PC-3 (cell line): Measurements from ENCODE around the gene COL1A2. TPM values are rescaled to one million over a fixed set of nuclear protein-coding genes. Genes with fewer than 3 reads are reported as not detected.

ENCODE experiments used
- ATAC-seq: fragments of 200-7000 bp; cut with Tn5 transposase; 2 replicates; pipeline ENCODE4 v1.9.1; 2020; ENCODE audit warnings: mild to moderate bottlenecking, moderate library complexity
- BruUV-seq: library from RNA; stranded (reverse); fragments of 400-500 nt; replicated peaks from 2 replicates; lab custom pipeline; 2021; lab: Mats Ljungman, UMichigan
- CTCF ChIA-PET: fragments of 300-600 bp; sonication (Branson Sonifier 250); formaldehyde crosslinking; loops from one replicate; lab custom pipeline; 2022; ENCODE audit warnings: antibody characterized with exemption; lab: Charles Lee
- POLR2A ChIA-PET: fragments of 300-600 bp; sonication (Branson Sonifier 250); formaldehyde crosslinking; loops from one replicate; lab custom pipeline; 2022; ENCODE audit warnings: antibody characterized with exemption; ENCODE audit not compliant: unreplicated experiment; lab: Charles Lee
- DNase-seq: peaks from one replicate; pipeline ENCODE4 v3.0.0-alpha.2; 2015
- H2AFZ ChIP-seq: fragments of 300-600 bp; sonication (generic); 2 replicates; pipeline ENCODE4 v1.6.0; 2016; ENCODE audit warnings: antibody characterized with exemption, low read length
- H3F3A ChIP-seq: fragments of 300-600 bp; sonication (generic); one replicate; pipeline ENCODE4 v1.6.0; 2017; ENCODE audit warnings: antibody characterized with exemption, low read length, control low read depth, mild to moderate bottlenecking; ENCODE audit not compliant: unreplicated experiment
- H3K27ac ChIP-seq: fragments of 300-600 bp; sonication (generic); 2 replicates; pipeline ENCODE4 v1.5.1; 2016; ENCODE audit warnings: mild to moderate bottlenecking, low read length
- H3K27me3 ChIP-seq: fragments of 300-600 bp; sonication (generic); 2 replicates; pipeline ENCODE4 v1.6.1; 2016; ENCODE audit warnings: low read length, mixed read lengths
- H3K36me3 ChIP-seq: fragments of 300-600 bp; sonication (generic); 2 replicates; pipeline ENCODE4 v1.6.1; 2016; ENCODE audit warnings: low read depth, mixed run types, low read length, mixed read lengths
- H3K4me1 ChIP-seq: fragments of 300-600 bp; sonication (generic); 2 replicates; pipeline ENCODE4 v1.5.1; 2016; ENCODE audit warnings: low read length; ENCODE audit not compliant: insufficient read depth
- H3K4me2 ChIP-seq: fragments of 300-600 bp; sonication (generic); 2 replicates; pipeline ENCODE4 v1.6.0; 2016; ENCODE audit warnings: low read length
- H3K4me3 ChIP-seq: fragments of 300-600 bp; sonication (generic); 2 replicates; pipeline ENCODE4 v1.5.1; 2016; ENCODE audit warnings: mild to moderate bottlenecking, low read length, mixed read lengths
- H3K79me2 ChIP-seq: fragments of 300-600 bp; sonication (generic); 2 replicates; pipeline ENCODE4 v1.6.1; 2017; ENCODE audit warnings: low read length, mixed read lengths
- H3K9ac ChIP-seq: fragments of 300-600 bp; sonication (generic); 2 replicates; pipeline ENCODE4 v1.6.0; 2016; ENCODE audit warnings: mild to moderate bottlenecking, low read length
- H3K9me2 ChIP-seq: fragments of 300-600 bp; sonication (generic); replicated peaks from 2 replicates; pipeline ENCODE4 v1.6.1; 2016; ENCODE audit warnings: mixed run types, low read length, mixed read lengths
- H3K9me3 ChIP-seq: fragments of 300-600 bp; sonication (generic); 2 replicates; pipeline ENCODE4 v1.6.1; 2016; ENCODE audit warnings: low read length, mixed read lengths
- H4K20me1 ChIP-seq: fragments of 300-600 bp; sonication (generic); 2 replicates; pipeline ENCODE4 v1.6.1; 2016; ENCODE audit warnings: low read length, mixed read lengths
- EZH2 ChIP-seq: fragments of 300-600 bp; sonication (generic); IDR thresholded peaks from one replicate; pipeline ENCODE4 v1.6.1; 2017; ENCODE audit warnings: antibody characterized with exemption, mild to moderate bottlenecking, low read length; ENCODE audit not compliant: unreplicated experiment
- EZH2phosphoT487 ChIP-seq: fragments of 300-600 bp; sonication (generic); IDR thresholded peaks from 2 replicates; pipeline ENCODE4 v1.6.1; 2018; ENCODE audit warnings: mild to moderate bottlenecking, antibody characterized with exemption, low read length, borderline replicate concordance
- intact Hi-C: fragments of 100-400 bp; cut with micrococcal nuclease; formaldehyde crosslinking; loops from 2 replicates; pipeline ENCODE4 v1.9.0; 2023
- total RNA-seq: library from RNA; depleted of rRNA; stranded (reverse); fragments of >200 nt; gene quantifications from 2 replicates; pipeline ENCODE4 v1.2.3, GENCODE V29; 2014
- TF ChIP-seq, protein P1 (sequence below): fragments of 300-600 bp; sonication (generic); conservative IDR thresholded peaks from 2 replicates; pipeline ENCODE4 v1.5.1; 2017; ENCODE audit warnings: antibody characterized with exemption, low read depth, mild to moderate bottlenecking, low read length

The COL1A2 gene
- total RNA-seq, 1 experiment from 2014 or later: not detected

DNA sequence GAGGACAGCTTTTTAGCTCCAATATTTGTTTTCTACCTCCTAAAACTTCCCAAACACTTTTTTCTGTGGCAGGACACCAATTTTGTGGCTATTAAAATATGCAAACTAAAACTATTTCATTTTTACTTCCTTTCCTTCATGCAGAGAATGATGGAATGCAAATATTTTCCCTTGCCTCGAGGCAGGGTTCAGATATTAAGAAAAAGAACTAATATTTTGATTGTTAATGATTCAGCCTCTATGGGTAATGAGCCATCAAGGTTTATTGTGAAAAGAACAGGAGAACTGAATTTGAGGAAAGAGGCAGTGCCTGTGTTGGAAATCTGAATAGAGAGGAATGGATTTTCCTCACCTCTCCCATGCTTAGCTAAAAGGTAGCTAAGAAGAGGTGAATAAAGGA, 71.8 kb downstream of the COL1A2 start:
- Histone ChIP-seq H3K79me2 (no peaks in the 10 kb centered on the region), H3K27ac (no peak overlapping the region), H3K27me3 (no peaks in the 10 kb centered on the region), H3K4me1 (peaks cover 13% of the 10 kb centered on the region), H3F3A (no peaks in the 10 kb centered on the region), H2AFZ (no peak overlapping the region), H3K9ac (no peak overlapping the region), H4K20me1 (no peaks in the 10 kb centered on the region), H3K4me3 (no peak overlapping the region), H3K36me3 (no peaks in the 10 kb centered on the region; the same call in 1 of the 2 replicates), H3K9me2 (no peaks in the 10 kb centered on the region), H3K4me2 (peak overlapping the region; percentile 6; the same call in 1 of the 2 replicates), H3K9me3 (peaks cover under 1% of the 10 kb centered on the region; the same call in 1 of the 2 replicates)
- DNase-seq (peak; percentile 57), ATAC-seq (peak; percentile 88)
- TF ChIP-seq EZH2phosphoT487 (no peak), EZH2 (no peak)
- TF ChIP-seq, protein P1, sequence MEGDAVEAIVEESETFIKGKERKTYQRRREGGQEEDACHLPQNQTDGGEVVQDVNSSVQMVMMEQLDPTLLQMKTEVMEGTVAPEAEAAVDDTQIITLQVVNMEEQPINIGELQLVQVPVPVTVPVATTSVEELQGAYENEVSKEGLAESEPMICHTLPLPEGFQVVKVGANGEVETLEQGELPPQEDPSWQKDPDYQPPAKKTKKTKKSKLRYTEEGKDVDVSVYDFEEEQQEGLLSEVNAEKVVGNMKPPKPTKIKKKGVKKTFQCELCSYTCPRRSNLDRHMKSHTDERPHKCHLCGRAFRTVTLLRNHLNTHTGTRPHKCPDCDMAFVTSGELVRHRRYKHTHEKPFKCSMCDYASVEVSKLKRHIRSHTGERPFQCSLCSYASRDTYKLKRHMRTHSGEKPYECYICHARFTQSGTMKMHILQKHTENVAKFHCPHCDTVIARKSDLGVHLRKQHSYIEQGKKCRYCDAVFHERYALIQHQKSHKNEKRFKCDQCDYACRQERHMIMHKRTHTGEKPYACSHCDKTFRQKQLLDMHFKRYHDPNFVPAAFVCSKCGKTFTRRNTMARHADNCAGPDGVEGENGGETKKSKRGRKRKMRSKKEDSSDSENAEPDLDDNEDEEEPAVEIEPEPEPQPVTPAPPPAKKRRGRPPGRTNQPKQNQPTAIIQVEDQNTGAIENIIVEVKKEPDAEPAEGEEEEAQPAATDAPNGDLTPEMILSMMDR: no peak
- intact Hi-C loops: loop anchor here (2.0 to 5.0 kb wide), 2 partner anchors 42 to 231 kb away; partner anchors contain the start of gene CASD1
- CTCF ChIA-PET: no interaction called here
- BruUV-seq: no TSS peak
- POLR2A ChIA-PET: interaction anchor here (0.7 kb wide), 1 partner anchor 192 kb away, joined by 5 read pairs; no protein-coding TSS in a partner anchor

DNA sequence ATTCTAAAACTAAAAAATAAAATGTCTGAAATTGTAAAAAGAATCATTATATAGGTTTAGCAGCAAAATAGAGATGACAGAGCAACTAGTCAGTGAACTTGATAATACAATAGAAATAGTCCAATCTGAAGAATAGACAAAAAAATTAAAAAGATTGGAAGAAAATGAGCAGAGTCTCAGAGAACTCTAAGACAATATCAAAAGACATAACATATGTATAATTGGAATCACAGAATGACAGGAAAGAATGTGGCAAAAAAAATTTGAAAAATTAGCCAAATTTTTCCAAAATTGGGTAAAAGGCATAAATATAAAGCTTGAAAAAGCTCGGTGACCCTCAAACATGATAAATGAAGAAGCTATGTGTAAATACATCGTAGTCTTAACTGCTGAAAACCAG, 76.9 kb downstream of the COL1A2 start:
- Histone ChIP-seq H3K79me2 (no peaks in the 10 kb centered on the region), H3K27me3 (no peaks in the 10 kb centered on the region), H3F3A (no peaks in the 10 kb centered on the region), H3K9ac (no peak overlapping the region), H2AFZ (no peak overlapping the region), H3K4me1 (peaks cover 4% of the 10 kb centered on the region), H3K36me3 (no peaks in the 10 kb centered on the region; the same call in 1 of the 2 replicates), H3K4me3 (no peak overlapping the region), H4K20me1 (no peaks in the 10 kb centered on the region), H3K4me2 (no peak overlapping the region), H3K9me2 (no peaks in the 10 kb centered on the region), H3K27ac (no peak overlapping the region), H3K9me3 (peaks cover 5% of the 10 kb centered on the region)
- CTCF ChIA-PET: no interaction called here
- POLR2A ChIA-PET: no interaction called here
- intact Hi-C loops: no loop called here
- TF ChIP-seq EZH2: no peak
- no peak for TF ChIP-seq EZH2phosphoT487
- TF ChIP-seq, protein P1: no peak
- no TSS peak for BruUV-seq
- ATAC-seq: no peak
- no peak for DNase-seq

DNA sequence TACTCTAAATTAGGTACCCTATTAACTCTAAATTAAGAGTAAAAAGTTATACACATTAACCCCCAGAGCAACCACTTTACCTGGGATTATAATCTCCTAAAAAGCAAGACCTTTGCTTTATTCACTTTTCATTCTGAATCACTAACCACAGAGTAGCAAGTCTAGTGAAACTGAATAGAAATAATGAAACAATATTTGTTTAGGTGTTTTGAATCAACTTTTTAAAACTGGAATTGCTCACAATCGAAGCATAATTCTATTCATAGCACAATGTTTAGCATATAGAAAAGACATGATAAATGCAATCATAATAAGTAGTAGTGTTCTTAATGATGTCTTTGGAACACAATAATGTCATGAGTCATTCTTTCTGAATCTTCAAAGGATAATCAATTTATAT, 77.9 kb downstream of the COL1A2 start:
- Histone ChIP-seq H3K36me3 (no peaks in the 10 kb centered on the region; the same call in 1 of the 2 replicates), H3K9me2 (no peaks in the 10 kb centered on the region), H3K4me2 (no peak overlapping the region), H3K9ac (no peak overlapping the region), H3K4me1 (no peaks in the 10 kb centered on the region), H3K4me3 (no peak overlapping the region), H3K27ac (no peak overlapping the region), H3F3A (no peaks in the 10 kb centered on the region), H2AFZ (no peak overlapping the region), H3K79me2 (no peaks in the 10 kb centered on the region), H3K27me3 (no peaks in the 10 kb centered on the region), H3K9me3 (peaks cover 5% of the 10 kb centered on the region), H4K20me1 (no peaks in the 10 kb centered on the region)
- DNase-seq: no peak
- BruUV-seq: no TSS peak
- intact Hi-C loops: no loop called here
- TF ChIP-seq, protein P1: no peak
- TF ChIP-seq EZH2phosphoT487 (no peak), EZH2 (no peak)
- ATAC-seq: no peak
- ChIA-PET POLR2A (no interaction called here), CTCF (no interaction called here)
